Mesothelial cell of epicardium (in vitro differentiated cells): ENCODE data around the gene PPARGC1A. TPM values are rescaled to one million over a fixed set of nuclear protein-coding genes. Genes with fewer than 3 reads are reported as not detected.

Source experiments
- DNase-seq, 2 experiments: peaks; one replicate each; pipeline ENCODE4 v3.0.0; 2021; ENCODE audit warnings: low spot score in 2 of 2; ENCODE audit not compliant: unreplicated experiment in 2 of 2
- H3K27ac Mint-ChIP-seq: 2 replicates; pipeline ENCODE4 v1.8.0; 2021; ENCODE audit warnings: mixed read lengths
- H3K27me3 Mint-ChIP-seq: 2 replicates; pipeline ENCODE4 v1.8.0; 2021; ENCODE audit warnings: low read depth, mixed read lengths
- H3K36me3 Mint-ChIP-seq: 2 replicates; pipeline ENCODE4 v1.8.0; 2021; ENCODE audit warnings: mixed read lengths
- H3K4me1 Mint-ChIP-seq: 2 replicates; pipeline ENCODE4 v1.8.0; 2021; ENCODE audit warnings: mixed read lengths
- H3K4me3 Mint-ChIP-seq: 2 replicates; pipeline ENCODE4 v1.8.0; 2021; ENCODE audit warnings: mild to moderate bottlenecking, moderate library complexity, mixed read lengths
- H3K9me3 Mint-ChIP-seq: 2 replicates; pipeline ENCODE4 v1.8.0; 2021; ENCODE audit warnings: mixed read lengths
- total RNA-seq: library from RNA; stranded (reverse); gene quantifications from 3 replicates; pipeline ENCODE4 v1.2.1, GENCODE V29; 2021
- TF ChIP-seq, protein P1 (sequence below): fragments of 200-600 bp; sonication (generic); IDR thresholded peaks from one replicate; pipeline ENCODE4 v1.5.0; 2021; ENCODE audit warnings: antibody characterized with exemption; ENCODE audit not compliant: unreplicated experiment

PPARGC1A gene
- total RNA-seq, 1 donor from 2014 or later = 3.7 TPM

DNA sequence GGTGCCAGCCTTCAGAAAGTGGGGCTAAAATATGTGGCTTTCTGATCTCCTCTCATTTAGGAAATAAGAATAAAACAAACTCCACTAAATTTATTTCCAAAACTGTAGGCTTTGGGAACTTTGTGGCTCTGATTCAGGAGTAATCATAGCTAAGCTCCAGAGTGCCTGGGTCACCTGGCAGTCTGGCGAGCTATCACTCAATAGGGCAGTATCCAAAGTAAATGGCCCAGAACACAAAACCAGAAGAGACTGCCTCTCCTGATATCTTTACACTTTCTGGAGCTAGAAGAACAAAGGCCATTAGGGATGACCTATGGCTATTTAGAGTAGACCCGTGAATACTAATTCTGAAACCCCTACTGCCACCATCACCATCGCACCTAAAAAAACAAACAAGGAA is 17.0 kb upstream of the PPARGC1A start:
- DNase-seq = no peak
- Mint-ChIP-seq H3K4me3 (no peak overlapping the region), H3K27ac (no peak overlapping the region), H3K36me3 (no peaks in the 10 kb centered on the region), H3K27me3 (peaks cover 16% of the 10 kb centered on the region), H3K4me1 (no peaks in the 10 kb centered on the region), H3K9me3 (no peaks in the 10 kb centered on the region)
- TF ChIP-seq, protein P1, sequence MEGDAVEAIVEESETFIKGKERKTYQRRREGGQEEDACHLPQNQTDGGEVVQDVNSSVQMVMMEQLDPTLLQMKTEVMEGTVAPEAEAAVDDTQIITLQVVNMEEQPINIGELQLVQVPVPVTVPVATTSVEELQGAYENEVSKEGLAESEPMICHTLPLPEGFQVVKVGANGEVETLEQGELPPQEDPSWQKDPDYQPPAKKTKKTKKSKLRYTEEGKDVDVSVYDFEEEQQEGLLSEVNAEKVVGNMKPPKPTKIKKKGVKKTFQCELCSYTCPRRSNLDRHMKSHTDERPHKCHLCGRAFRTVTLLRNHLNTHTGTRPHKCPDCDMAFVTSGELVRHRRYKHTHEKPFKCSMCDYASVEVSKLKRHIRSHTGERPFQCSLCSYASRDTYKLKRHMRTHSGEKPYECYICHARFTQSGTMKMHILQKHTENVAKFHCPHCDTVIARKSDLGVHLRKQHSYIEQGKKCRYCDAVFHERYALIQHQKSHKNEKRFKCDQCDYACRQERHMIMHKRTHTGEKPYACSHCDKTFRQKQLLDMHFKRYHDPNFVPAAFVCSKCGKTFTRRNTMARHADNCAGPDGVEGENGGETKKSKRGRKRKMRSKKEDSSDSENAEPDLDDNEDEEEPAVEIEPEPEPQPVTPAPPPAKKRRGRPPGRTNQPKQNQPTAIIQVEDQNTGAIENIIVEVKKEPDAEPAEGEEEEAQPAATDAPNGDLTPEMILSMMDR = no peak

DNA sequence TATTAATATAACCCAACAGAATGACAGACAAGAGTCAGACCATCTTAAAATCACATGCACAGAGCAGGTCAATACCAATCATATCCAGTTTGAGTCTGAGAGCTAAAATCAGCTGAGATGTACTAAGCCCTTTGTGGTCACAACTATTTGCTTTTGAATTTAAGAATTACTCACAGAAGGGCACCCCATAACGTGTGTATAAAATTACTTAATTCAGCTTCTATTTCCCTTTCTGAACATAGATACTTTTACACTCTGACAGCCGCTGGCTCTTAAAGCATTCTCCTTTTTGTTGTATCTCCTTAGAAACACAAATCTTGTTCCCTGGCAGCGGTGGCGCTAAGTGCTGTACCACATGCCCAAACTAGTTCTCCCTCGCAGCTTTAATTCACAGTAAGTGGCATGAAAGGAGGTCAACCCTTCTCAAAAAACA is 14.8 kb upstream of the PPARGC1A start:
- Mint-ChIP-seq H3K4me1 (no peaks in the 10 kb centered on the region), H3K9me3 (no peaks in the 10 kb centered on the region), H3K27me3 (peaks cover 18% of the 10 kb centered on the region), H3K4me3 (no peak overlapping the region), H3K36me3 (no peaks in the 10 kb centered on the region), H3K27ac (no peak overlapping the region)
- DNase-seq = no peak
- TF ChIP-seq, protein P1 = no peak

DNA sequence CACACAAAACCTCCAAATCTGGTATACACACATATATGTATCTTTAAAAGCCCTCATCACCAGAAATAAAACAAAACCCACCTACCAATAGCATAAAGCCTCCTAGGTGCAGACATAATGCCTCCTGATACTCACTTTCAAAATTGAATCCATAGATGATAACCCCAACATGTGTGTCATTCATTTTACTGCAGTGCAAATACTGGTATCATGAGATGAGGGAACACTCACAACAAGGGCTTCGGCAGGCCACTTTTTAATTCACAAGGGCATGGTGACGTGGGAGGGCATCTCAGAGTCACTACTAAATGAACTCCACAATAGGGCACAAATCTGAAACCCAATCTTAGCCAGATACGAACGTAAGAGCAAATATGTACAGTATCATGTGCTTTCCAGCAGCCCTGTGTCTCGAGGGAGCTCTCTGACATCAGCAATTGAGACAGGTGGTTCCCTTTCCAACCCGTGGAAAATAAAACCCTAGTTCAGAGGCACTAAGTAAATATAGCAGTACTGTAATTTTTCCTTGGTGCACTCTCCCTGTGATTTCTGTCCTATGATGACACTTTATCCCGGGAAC is 14.1 kb upstream of the PPARGC1A start:
- no peak for DNase-seq
- no peaks in the 10 kb centered on the region for H3K9me3 Mint-ChIP-seq
- H3K4me1 Mint-ChIP-seq = no peaks in the 10 kb centered on the region
- H3K27ac Mint-ChIP-seq = no peak overlapping the region
- H3K36me3 Mint-ChIP-seq = no peaks in the 10 kb centered on the region
- TF ChIP-seq, protein P1 = no peak
- peaks cover 18% of the 10 kb centered on the region for H3K27me3 Mint-ChIP-seq
- no peak overlapping the region for H3K4me3 Mint-ChIP-seq

DNA sequence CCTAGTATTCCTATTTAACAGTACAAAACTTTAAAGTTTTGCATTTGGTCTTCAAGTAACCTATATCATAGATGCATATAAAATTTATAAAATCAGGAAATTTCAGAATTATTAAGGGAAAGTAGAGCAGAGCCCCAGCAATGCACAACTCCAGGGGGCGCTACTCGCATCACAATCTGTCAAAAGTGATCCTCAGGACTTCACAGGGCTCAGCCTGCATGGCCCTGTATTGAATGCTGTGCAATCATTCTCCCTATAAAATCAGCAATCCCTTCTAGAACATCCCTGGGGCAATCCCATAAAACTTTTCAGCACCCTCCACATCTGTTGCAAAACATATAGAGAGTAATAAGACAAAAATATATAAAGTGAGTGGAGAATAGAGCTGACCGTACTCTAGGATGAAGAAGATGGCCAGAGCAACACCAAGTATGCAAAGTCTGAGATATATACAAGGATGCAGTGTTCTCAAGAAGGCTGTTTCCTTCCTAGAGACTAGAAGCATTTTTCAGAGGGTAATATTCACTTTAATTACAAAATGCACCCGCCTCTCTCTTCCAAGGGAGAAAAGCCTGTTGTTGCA is 12.5 kb upstream of the PPARGC1A start:
- H3K4me1 Mint-ChIP-seq = no peaks in the 10 kb centered on the region
- H3K9me3 Mint-ChIP-seq = no peaks in the 10 kb centered on the region
- no peaks in the 10 kb centered on the region for H3K36me3 Mint-ChIP-seq
- no peak overlapping the region for H3K4me3 Mint-ChIP-seq
- no peak for DNase-seq
- TF ChIP-seq, protein P1 = no peak
- H3K27me3 Mint-ChIP-seq = peaks cover 28% of the 10 kb centered on the region
- no peak overlapping the region for H3K27ac Mint-ChIP-seq

DNA sequence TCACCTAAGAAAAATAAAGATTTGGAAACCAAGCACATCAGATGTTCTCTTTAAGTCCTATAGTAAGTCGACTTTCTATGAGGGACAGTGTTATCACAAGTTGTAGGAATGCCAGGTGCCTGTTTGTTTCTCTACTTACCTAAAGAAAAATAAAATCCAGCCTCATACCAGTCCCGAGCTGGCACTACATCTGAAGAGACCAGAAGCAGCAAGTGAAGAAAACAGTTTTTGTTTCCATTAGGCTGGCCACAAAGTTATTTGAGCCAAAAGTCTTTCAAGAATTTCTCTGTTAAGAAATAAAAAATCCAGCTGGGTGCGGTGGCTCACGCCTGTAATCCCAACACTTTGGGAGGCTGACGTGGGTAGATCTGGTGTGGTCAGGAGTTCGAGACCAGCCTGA is 10.8 kb upstream of the PPARGC1A start:
- H3K9me3 Mint-ChIP-seq = no peaks in the 10 kb centered on the region

More for the DNA sequence above, 10.8 kb upstream of the PPARGC1A start:
- no peak for DNase-seq
- Mint-ChIP-seq H3K4me1 (no peaks in the 10 kb centered on the region), H3K27ac (no peak overlapping the region), H3K4me3 (no peak overlapping the region), H3K36me3 (no peaks in the 10 kb centered on the region), H3K27me3 (peaks cover 31% of the 10 kb centered on the region)
- TF ChIP-seq, protein P1 = no peak
